Spleen (tissue), 11 donors: ENCODE measurements around the gene SCAMP3. TPM values are rescaled to one million over a fixed set of nuclear protein-coding genes. Genes with fewer than 3 reads are reported as not detected.
"Not testable (repeated sequence)": the region's sequence is repeated elsewhere in the genome, so short reads cannot be mapped to it uniquely, and the experiment has no call there.

ENCODE experiments used
- DNase-seq: peaks from one replicate; pipeline ENCODE4 v3.0.0-alpha.2; 2020
- H3K27ac ChIP-seq, 8 donors: fragments of 200-600 bp; sonication (generic) in 7 of 8; 1 replicate in 4 of 8; 2 replicates in 4 of 8; pipeline versions ENCODE4 v1.5.0 to v1.8.0; 2016 to 2021; ENCODE audit warnings: inconsistent platforms in 4 of 8, mild to moderate bottlenecking in 4 of 8, moderate library complexity in 1 of 8
- H3K27me3 ChIP-seq, 7 donors: fragments of 200-600 bp; sonication (generic) in 6 of 7; replicated peaks in 1 of 7; 1 replicate in 4 of 7; 2 replicates in 3 of 7; pipeline versions ENCODE4 v1.5.0 to v1.8.0; 2016 to 2021; ENCODE audit warnings: inconsistent platforms in 3 of 7, mild to moderate bottlenecking in 1 of 7
- H3K36me3 ChIP-seq, 6 donors: fragments of 200-600 bp; sonication (generic) in 5 of 6; 1 replicate in 4 of 6; 2 replicates in 2 of 6; pipeline versions ENCODE4 v1.5.0 to v1.8.0; 2016 to 2021; ENCODE audit warnings: inconsistent platforms in 2 of 6
- H3K4me1 ChIP-seq, 6 donors: fragments of 200-600 bp; sonication (generic) in 5 of 6; 1 replicate in 3 of 6; 2 replicates in 3 of 6; pipeline versions ENCODE4 v1.5.0 to v1.8.0; 2016 to 2021; ENCODE audit warnings: inconsistent platforms in 3 of 6
- H3K4me3 ChIP-seq, 8 donors: fragments of 200-600 bp; sonication (generic) in 7 of 8; 1 replicate in 4 of 8; 2 replicates in 4 of 8; pipeline versions ENCODE4 v1.5.0 to v1.8.0; 2016 to 2021; ENCODE audit warnings: inconsistent platforms in 4 of 8, mild to moderate bottlenecking in 4 of 8, moderate library complexity in 2 of 8
- H3K9me3 ChIP-seq, 8 donors: fragments of 200-600 bp; sonication (generic) in 7 of 8; 1 replicate in 4 of 8; 2 replicates in 4 of 8; pipeline versions ENCODE4 v1.5.0 to v1.8.0; 2016 to 2021; ENCODE audit warnings: inconsistent platforms in 4 of 8
- POLR2A ChIP-seq, 3 donors: fragments of 450-650 bp; IDR thresholded peaks; one replicate each; pipeline ENCODE4 v1.5.1; 2017; ENCODE audit warnings: antibody characterized with exemption in 3 of 3, mild to moderate bottlenecking in 1 of 3
- POLR2AphosphoS5 ChIP-seq, 3 donors: sonication (generic); formaldehyde crosslinking; IDR thresholded peaks; one replicate each; pipeline ENCODE4 v1.5.1; 2017; ENCODE audit warnings: antibody characterized with exemption in 3 of 3
- WGBS, 5 donors: extraction: QIAGEN DNeasy Blood & Tissue Kit in 3 of 5; methylation state at CpG; one replicate each; pipeline versions ENCODE4 v1.1.5 to v1.1.7; 2013 to 2018; 5-methylcytosine and 5-hydroxymethylcytosine counted together
- intact Hi-C: fragments of 100-400 bp; cut with DNase I; formaldehyde crosslinking; loops from one replicate; pipeline ENCODE4 v1.15.0; 2023; ENCODE audit warnings: low total_unique reads
- polyA plus RNA-seq, 3 donors: library from polyadenylated mRNA; stranded (reverse); fragments of 200-250 nt; gene quantifications; one replicate each; pipeline ENCODE4 v1.2.1, GENCODE V29; 2013
- total RNA-seq, 7 donors: library from RNA; depleted of rRNA in 3 of 7; stranded (reverse); fragments of >200 nt in 3 of 7; fragmentation: NEBNext Ultra II Directional in 4 of 7; extraction: Animal tissue kit (Norgen Biotek cat#: 25700) in 4 of 7; gene quantifications; one replicate each; pipeline versions ENCODE4 v1.1.0 to v1.2.1, GENCODE V29; 2016 to 2021
- TF ChIP-seq, protein P1 (sequence below), 11 experiments: fragments of 200-600 bp in 7 of 11; fragments of 450-650 bp in 4 of 11; sonication (generic) in 4 of 11; IDR thresholded peaks in 8 of 11; conservative IDR thresholded peaks in 3 of 11; 1 replicate in 7 of 11; 2 replicates in 4 of 11; pipeline versions ENCODE4 v1.4.0 to v1.8.0; 2016 to 2021; ENCODE audit warnings: antibody characterized with exemption in 11 of 11, inconsistent platforms in 4 of 11, mild to moderate bottlenecking in 1 of 11
- donor health status: healthy with polysubstance abuse.
- donor health status: DM: no; HTN: no; CAD: no; lungs with moderate emphysema.
- donor health status: DM: no; HTN: no; CAD: no.
- donor health status: Bipolar disorder and iron deficiency.
- donor health status: healthy.
- donor health status: DM: no; HTN: no; CAD: no.
- donor health status: DM: yes; HTN: yes; CAD: no.

Gene SCAMP3
- total and polyA plus RNA-seq, 10 donors, result 46.5 to 59.9 (median 50.8) TPM

DNA sequence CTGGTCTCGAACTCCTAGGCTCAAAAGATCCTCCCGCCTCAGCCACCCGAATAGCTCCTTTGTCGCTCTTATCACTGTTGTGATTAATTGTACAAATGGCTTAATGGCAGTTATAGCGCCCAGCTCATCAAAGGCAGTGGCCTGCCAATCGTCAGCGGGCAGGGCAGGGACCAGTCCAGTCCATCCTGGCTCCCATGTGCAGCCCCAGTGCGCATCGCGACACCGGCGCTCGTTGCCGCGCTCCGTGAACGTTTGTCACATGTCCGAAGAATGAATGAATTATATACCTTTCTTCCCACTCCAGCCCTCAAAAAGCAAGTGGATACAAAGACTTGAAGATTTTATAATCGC lies 35.3 kb downstream of the SCAMP3 start:
- Histone ChIP-seq H3K4me1 (peaks cover 7 to 63% (median 47%) of the 10 kb centered on the region in 6 donors), H3K27ac (peak overlapping the region; percentile 71 to 90 (median 90)), H3K4me3 (peak overlapping the region; percentile 52 to 81 (median 62)), H3K27me3 (no peaks in the 10 kb centered on the region), H3K9me3 (no peaks in the 10 kb centered on the region), H3K36me3 (no peaks in the 10 kb centered on the region)
- intact Hi-C loops, result loop anchor here (10.0 kb wide), 1 partner anchor 52 kb away; the partner anchor contains the start of genes KRTCAP2 and TRIM46
- WGBS, 5 donors, result 0 to 1% (median 0%) methylated on average over 19 of the region's 19 CpGs
- TF ChIP-seq, protein P1, sequence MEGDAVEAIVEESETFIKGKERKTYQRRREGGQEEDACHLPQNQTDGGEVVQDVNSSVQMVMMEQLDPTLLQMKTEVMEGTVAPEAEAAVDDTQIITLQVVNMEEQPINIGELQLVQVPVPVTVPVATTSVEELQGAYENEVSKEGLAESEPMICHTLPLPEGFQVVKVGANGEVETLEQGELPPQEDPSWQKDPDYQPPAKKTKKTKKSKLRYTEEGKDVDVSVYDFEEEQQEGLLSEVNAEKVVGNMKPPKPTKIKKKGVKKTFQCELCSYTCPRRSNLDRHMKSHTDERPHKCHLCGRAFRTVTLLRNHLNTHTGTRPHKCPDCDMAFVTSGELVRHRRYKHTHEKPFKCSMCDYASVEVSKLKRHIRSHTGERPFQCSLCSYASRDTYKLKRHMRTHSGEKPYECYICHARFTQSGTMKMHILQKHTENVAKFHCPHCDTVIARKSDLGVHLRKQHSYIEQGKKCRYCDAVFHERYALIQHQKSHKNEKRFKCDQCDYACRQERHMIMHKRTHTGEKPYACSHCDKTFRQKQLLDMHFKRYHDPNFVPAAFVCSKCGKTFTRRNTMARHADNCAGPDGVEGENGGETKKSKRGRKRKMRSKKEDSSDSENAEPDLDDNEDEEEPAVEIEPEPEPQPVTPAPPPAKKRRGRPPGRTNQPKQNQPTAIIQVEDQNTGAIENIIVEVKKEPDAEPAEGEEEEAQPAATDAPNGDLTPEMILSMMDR (IDR thresholded peaks at IDR 0.05 in 8 of 11, conservative IDR thresholded peaks at IDR 0.05 in 3 of 11), result peak in 6 of 11 experiments; percentile 0 to 30 (median 26)
- TF ChIP-seq POLR2A (IDR thresholded peaks at IDR 0.05) (no peak), POLR2AphosphoS5 (IDR thresholded peaks at IDR 0.05) (no peak)
- peak; percentile 89 for DNase-seq

DNA sequence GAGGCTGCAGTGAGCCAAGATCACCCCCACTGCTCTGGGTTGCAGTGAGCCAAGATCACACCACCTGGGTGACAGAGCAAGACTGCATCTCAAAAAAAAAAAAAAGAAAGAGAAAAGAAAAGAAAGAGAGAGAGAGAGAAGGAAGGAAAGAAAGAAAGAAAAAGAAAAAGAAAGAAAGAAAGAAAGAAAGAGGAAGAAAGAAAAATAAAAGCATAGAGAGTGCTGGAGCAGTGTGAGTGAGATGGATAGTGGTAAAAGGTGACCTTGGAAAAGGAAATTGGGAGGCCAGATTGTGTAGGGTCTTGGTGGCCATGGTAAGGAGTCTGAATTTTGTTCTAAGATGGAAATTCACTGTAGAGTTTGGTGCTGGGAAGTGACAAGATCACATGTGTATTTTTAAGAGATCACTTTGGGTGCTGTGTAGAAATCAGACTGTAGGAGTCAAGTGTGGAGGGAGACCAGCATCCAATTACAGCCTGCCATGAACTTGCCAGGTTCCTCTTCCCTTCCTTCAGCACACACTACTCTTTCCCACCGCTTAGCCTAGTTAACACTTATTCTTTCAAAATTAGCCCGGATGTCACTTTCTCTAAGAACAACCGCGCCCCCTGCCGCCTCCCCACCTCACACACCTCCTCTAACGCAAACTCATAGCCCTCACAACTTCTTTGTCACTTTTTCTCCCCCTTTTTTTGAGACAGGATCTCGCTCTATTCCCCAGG lies 35.8 kb downstream of the SCAMP3 start:
- peak; percentile 92 for DNase-seq
- Histone ChIP-seq H3K4me3 (peak overlapping the region; percentile 52 to 81 (median 62)), H3K36me3 (no peaks in the 10 kb centered on the region), H3K27ac (peak overlapping the region; percentile 71 to 90 (median 90)), H3K27me3 (no peaks in the 10 kb centered on the region), H3K4me1 (peaks cover 7 to 68% (median 49%) of the 10 kb centered on the region in 6 donors), H3K9me3 (no peaks in the 10 kb centered on the region)
- intact Hi-C loops, result loop anchor here (10.0 kb wide), 1 partner anchor 52 kb away; the partner anchor contains the start of genes KRTCAP2 and TRIM46
- TF ChIP-seq, protein P1 (IDR thresholded peaks at IDR 0.05 in 8 of 11, conservative IDR thresholded peaks at IDR 0.05 in 3 of 11), result peak; percentile 46 to 93 (median 79)
- TF ChIP-seq POLR2A (IDR thresholded peaks at IDR 0.05), result no peak
- TF ChIP-seq POLR2AphosphoS5 (IDR thresholded peaks at IDR 0.05), result peak in 1 of 3 donors; percentile 9
- 0 to 1% (median 0%) methylated on average over 7 of the region's 7 CpGs for WGBS, 5 donors

DNA sequence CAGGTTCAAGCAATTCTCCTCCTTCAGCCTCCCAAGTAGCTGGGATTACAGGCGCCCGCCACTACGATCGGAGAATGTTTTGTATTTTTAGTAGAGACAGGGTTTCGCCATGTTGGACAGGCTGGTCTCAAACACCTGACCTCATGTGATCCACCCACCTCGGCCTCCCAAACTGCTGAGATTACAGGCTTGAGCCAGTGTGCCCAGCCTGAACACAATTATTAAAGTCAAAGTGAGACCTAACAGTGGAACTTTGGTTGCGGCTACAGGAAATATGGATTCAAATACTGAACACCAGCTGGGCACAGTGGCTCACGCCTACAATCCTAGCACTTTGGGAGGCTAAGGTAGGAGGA lies 36.8 kb downstream of the SCAMP3 start:
- Histone ChIP-seq H3K27ac (peak overlapping the region in 4 of 8 donors; percentile 89 to 90 (median 90)), H3K4me1 (peaks cover 7 to 77% (median 51%) of the 10 kb centered on the region in 6 donors)
- H3K4me3 ChIP-seq, DNase-seq, H3K36me3 ChIP-seq, H3K27me3 ChIP-seq, H3K9me3 ChIP-seq: not testable (repeated sequence)
- 88 to 94% (median 93%) methylated on average over 8 of the region's 8 CpGs for WGBS, 5 donors
- intact Hi-C loops, result loop anchor here (10.0 kb wide), 1 partner anchor 51 kb away; the partner anchor contains the start of genes KRTCAP2 and TRIM46

DNA sequence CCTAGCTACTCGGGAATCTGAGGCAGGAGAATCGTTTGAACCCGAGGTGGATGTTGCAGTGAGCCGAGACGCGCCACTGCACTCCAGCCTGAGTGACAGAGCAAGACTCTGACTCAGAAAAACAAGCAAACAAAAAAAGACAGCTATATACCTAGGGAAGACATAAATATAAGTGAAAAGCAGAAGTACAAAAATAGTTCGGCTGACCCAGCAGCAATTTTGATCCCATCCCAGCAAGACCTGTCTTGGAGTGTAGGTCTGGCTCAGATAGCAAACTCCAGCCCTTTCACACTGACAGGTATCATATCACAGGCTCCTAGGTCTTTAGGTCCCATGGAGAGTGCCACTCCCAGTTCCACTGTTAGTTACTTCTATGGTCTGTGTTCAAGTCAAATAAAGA lies 39.1 kb downstream of the SCAMP3 start:
- Histone ChIP-seq H3K27ac (peak overlapping the region in 3 of 8 donors; percentile 10 to 56 (median 30)), H3K36me3 (no peaks in the 10 kb centered on the region), H3K27me3 (no peaks in the 10 kb centered on the region), H3K4me1 (peaks cover 7 to 91% (median 54%) of the 10 kb centered on the region in 6 donors), H3K9me3 (no peaks in the 10 kb centered on the region), H3K4me3 (no peak overlapping the region)
- intact Hi-C loops, result loop anchor here (10.0 kb wide), 1 partner anchor 48 kb away; the partner anchor contains the start of genes KRTCAP2 and TRIM46
- TF ChIP-seq, protein P1 (IDR thresholded peaks at IDR 0.05 in 8 of 11, conservative IDR thresholded peaks at IDR 0.05 in 3 of 11), result no peak
- TF ChIP-seq POLR2A (IDR thresholded peaks at IDR 0.05), result no peak
- TF ChIP-seq POLR2AphosphoS5 (IDR thresholded peaks at IDR 0.05), result no peak
- WGBS, 5 donors, result 40 to 58% (median 52%) methylated on average over 7 of the region's 7 CpGs
- DNase-seq, result no peak

DNA sequence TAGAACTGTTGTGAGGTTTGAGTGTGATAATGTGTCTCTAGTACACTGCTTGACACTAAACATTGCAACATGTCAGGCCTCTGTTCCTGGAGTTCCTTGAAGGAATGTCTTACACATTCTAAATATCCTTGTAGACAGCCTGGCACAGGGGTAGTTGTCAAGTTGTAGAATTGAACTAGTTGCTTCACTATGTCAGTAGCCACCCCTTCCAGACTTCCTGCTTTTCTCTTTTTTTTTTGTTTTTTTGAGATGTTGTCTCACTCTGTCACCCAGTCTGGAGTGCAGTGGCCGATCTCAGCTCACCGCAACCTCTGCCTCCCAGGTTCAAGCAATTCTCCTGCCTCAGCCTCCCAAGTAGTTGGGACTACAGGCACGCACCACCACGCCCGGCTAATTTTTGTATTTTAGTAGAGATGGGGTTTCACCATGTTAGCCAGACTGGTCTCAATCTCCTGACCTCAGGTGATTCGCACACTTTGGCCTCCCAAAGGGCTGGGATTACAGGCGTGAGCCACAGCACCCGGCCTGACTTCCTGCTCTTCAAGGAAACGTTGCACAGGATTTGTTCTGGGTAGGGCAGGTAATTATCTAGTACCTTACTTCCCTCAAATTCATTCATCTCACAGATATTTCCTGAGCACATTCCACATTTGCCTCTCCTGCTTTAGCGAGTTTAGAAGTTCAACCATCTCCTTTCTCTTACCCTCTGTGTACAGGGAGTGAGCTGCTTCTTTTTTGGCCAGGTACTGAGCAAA lies 41.8 kb downstream of the SCAMP3 start:
- H3K4me3 ChIP-seq, DNase-seq, H3K27me3 ChIP-seq, H3K9me3 ChIP-seq: not testable (repeated sequence)
- 69 to 83% (median 76%) methylated on average over 10 of the region's 10 CpGs for WGBS, 5 donors
- Histone ChIP-seq H3K27ac (peak overlapping the region in 6 of 8 donors; percentile 18 to 82 (median 72)), H3K4me1 (peaks cover 5 to 71% (median 35%) of the 10 kb centered on the region in 6 donors), H3K36me3 (peaks cover 0 to 13% (median 0%) of the 10 kb centered on the region in 6 donors)
- intact Hi-C loops, result loop anchor here (10.0 kb wide), 1 partner anchor 46 kb away; the partner anchor contains the start of genes KRTCAP2 and TRIM46
